Omental fat pad (tissue), 4 donors: ENCODE data around the gene WBP4. TPM values are rescaled to one million over a fixed set of nuclear protein-coding genes. Genes with fewer than 3 reads are reported as not detected.
A peak's percentile ranks its signal among the peaks of the same experiment; 100 is the strongest.

ENCODE experiments used
- ATAC-seq: fragments of 150-250 bp; one replicate; pipeline ENCODE4 v1.9.1; 2016; ENCODE audit warnings: mild to moderate bottlenecking, moderate library complexity; ENCODE audit not compliant: low FRiP score
- DNase-seq: peaks from one replicate; pipeline ENCODE4 v3.0.0-alpha.2; 2019; ENCODE audit warnings: low spot score
- CTCF ChIP-seq, 3 donors: fragments of 450-650 bp; IDR thresholded peaks; one replicate each; pipeline ENCODE4 v1.5.1; 2016 to 2017; ENCODE audit warnings: antibody characterized with exemption in 3 of 3, mild to moderate bottlenecking in 3 of 3, moderate library complexity in 2 of 3
- total RNA-seq, 4 donors: library from RNA; depleted of rRNA; stranded (reverse); fragments of >200 nt; gene quantifications; one replicate each; pipeline ENCODE4 v1.1.0, GENCODE V29; 2016

Gene WBP4
- total RNA-seq, 4 donors from 2014 or later, result 11.4 to 14.5 (median 11.8) TPM

GRCh38 chr13:41018602-41018948 lies 42.7 kb upstream of the WBP4 start:
- ATAC-seq (no peak), DNase-seq (no peak)
- no peak for TF ChIP-seq CTCF (IDR thresholded peaks at IDR 0.05)

GRCh38 chr13:41019011-41019487 lies 42.3 kb upstream of the WBP4 start, which contains the start of gene ELF1:
Gene ELF1 (minus strand): TSS chr13:41019316. CDS start chr13:40982054, 37,262 bp downstream.
- ATAC-seq (peak; percentile 69), DNase-seq (no peak)
- no peak for TF ChIP-seq CTCF (IDR thresholded peaks at IDR 0.05)

- TF ChIP-seq CTCF (IDR thresholded peaks at IDR 0.05), result no peak
- ATAC-seq (peak; percentile 62), DNase-seq (no peak)
Measured at GRCh38 chr13:41019578-41020347, 41.5 kb upstream of the WBP4 start.

GRCh38 chr13:41025518-41025917 lies 35.8 kb upstream of the WBP4 start:
- no peak for DNase-seq
- no peak for TF ChIP-seq CTCF (IDR thresholded peaks at IDR 0.05)
- ATAC-seq, result no peak

- ATAC-seq (no peak), DNase-seq (no peak)
- TF ChIP-seq CTCF (IDR thresholded peaks at IDR 0.05), result no peak
Measured at GRCh38 chr13:41026788-41027187, 34.5 kb upstream of the WBP4 start.

- no peak for TF ChIP-seq CTCF (IDR thresholded peaks at IDR 0.05)
- ATAC-seq (no peak), DNase-seq (no peak)
Measured at GRCh38 chr13:41028051-41028450, 33.3 kb upstream of the WBP4 start.

- TF ChIP-seq CTCF (IDR thresholded peaks at IDR 0.05), result no peak
- ATAC-seq (no peak), DNase-seq (no peak)
Measured at GRCh38 chr13:41029629-41030028, 31.7 kb upstream of the WBP4 start.
